Cardiac muscle cell (in vitro differentiated cells and primary cell): ENCODE measurements around the gene TECR. TPM values are rescaled to one million over a fixed set of nuclear protein-coding genes. Genes with fewer than 3 reads are reported as not detected.

Experiments used
- DNase-seq, 2 donors: peaks; one replicate each; pipeline versions ENCODE4 v3.0.0 to v3.0.0-alpha.2; 2010 to 2017; ENCODE audit warnings: low read depth in 1 of 2, low spot score in 1 of 2
- H3K27ac ChIP-seq: fragments of 200-600 bp; sonication (generic); 2 replicates; pipeline ENCODE4 v1.5.1; 2016
- H3K27me3 ChIP-seq: fragments of 200-600 bp; sonication (generic); 2 replicates; pipeline ENCODE4 v1.6.0; 2016; ENCODE audit warnings: control low read depth
- H3K36me3 ChIP-seq: fragments of 200-600 bp; sonication (generic); 2 replicates; pipeline ENCODE4 v1.5.1; 2016; ENCODE audit warnings: control low read depth
- H3K4me1 ChIP-seq: fragments of 200-600 bp; sonication (generic); 2 replicates; pipeline ENCODE4 v1.8.1; 2017; ENCODE audit warnings: low read depth, mild to moderate bottlenecking, mixed run types
- H3K4me3 ChIP-seq: fragments of 200-600 bp; sonication (generic); 2 replicates; pipeline ENCODE4 v1.5.1; 2016; ENCODE audit warnings: mild to moderate bottlenecking
- H3K9me3 ChIP-seq: fragments of 200-600 bp; sonication (generic); 2 replicates; pipeline ENCODE4 v1.5.1; 2017; ENCODE audit warnings: low read depth, mild to moderate bottlenecking, control low read depth
- CTCF ChIP-seq: IDR thresholded peaks from 2 replicates; pipeline ENCODE4 v1.5.1; 2012; ENCODE audit warnings: low read depth, mild to moderate bottlenecking, low read length
- polyA plus RNA-seq: library from polyadenylated mRNA; unstranded; fragments of >200 nt; fragmentation: Nextera tagmentation; extraction: Ambion mirVana; gene quantifications from 2 replicates; pipeline ENCODE4 v1.2.1, GENCODE V29; 2016
- total RNA-seq: library from RNA; depleted of rRNA; stranded (reverse); fragments of >200 nt; gene quantifications from 2 replicates; pipeline ENCODE4 v1.2.3, GENCODE V29; 2016

Gene TECR
- total and polyA plus RNA-seq, 2 experiments from 2014 or later, result 83.1 to 345 TPM

GRCh38 chr19:14575428-14575980 is 46.1 kb downstream of the TECR start:
- no peak for DNase-seq
- no peak overlapping the region for H3K27ac ChIP-seq
- no peak for TF ChIP-seq CTCF

GRCh38 chr19:14576363-14576762 is 47.0 kb downstream of the TECR start:
- no peaks in the 10 kb centered on the region for H3K9me3 ChIP-seq
- H3K27me3 ChIP-seq, result no peaks in the 10 kb centered on the region
- H3K27ac ChIP-seq, result no peak overlapping the region
- no peaks in the 10 kb centered on the region for H3K4me1 ChIP-seq
- TF ChIP-seq CTCF, result no peak
- DNase-seq, result no peak
- H3K4me3 ChIP-seq, result no peak overlapping the region
- H3K36me3 ChIP-seq, result no peaks in the 10 kb centered on the region

More at GRCh38 chr19:14575428-14575980, 46.1 kb downstream of the TECR start:
- Histone ChIP-seq H3K9me3 (no peaks in the 10 kb centered on the region), H3K4me1 (peaks cover 7% of the 10 kb centered on the region), H3K4me3 (no peak overlapping the region), H3K36me3 (no peaks in the 10 kb centered on the region), H3K27me3 (no peaks in the 10 kb centered on the region)

- no peak overlapping the region for H3K4me3 ChIP-seq
- H3K9me3 ChIP-seq, result no peaks in the 10 kb centered on the region
- H3K4me1 ChIP-seq, result no peaks in the 10 kb centered on the region
- no peaks in the 10 kb centered on the region for H3K27me3 ChIP-seq
- H3K36me3 ChIP-seq, result no peaks in the 10 kb centered on the region
- DNase-seq, result no peak
- TF ChIP-seq CTCF, result no peak
- H3K27ac ChIP-seq, result no peak overlapping the region
Measured at GRCh38 chr19:14577264-14577663, 47.9 kb downstream of the TECR start.

GRCh38 chr19:14577885-14578427 is 48.6 kb downstream of the TECR start:
- no peaks in the 10 kb centered on the region for H3K36me3 ChIP-seq
- H3K9me3 ChIP-seq, result no peaks in the 10 kb centered on the region
- DNase-seq, result no peak
- no peak for TF ChIP-seq CTCF
- no peaks in the 10 kb centered on the region for H3K4me1 ChIP-seq
- H3K4me3 ChIP-seq, result no peak overlapping the region
- no peak overlapping the region for H3K27ac ChIP-seq
- H3K27me3 ChIP-seq, result no peaks in the 10 kb centered on the region

GRCh38 chr19:14580623-14581237 is 51.3 kb downstream of the TECR start:
- H3K9me3 ChIP-seq, result no peaks in the 10 kb centered on the region
- no peak for TF ChIP-seq CTCF
- no peaks in the 10 kb centered on the region for H3K36me3 ChIP-seq
- no peak overlapping the region for H3K4me3 ChIP-seq
- no peaks in the 10 kb centered on the region for H3K4me1 ChIP-seq
- H3K27me3 ChIP-seq, result no peaks in the 10 kb centered on the region
- DNase-seq, result no peak
- H3K27ac ChIP-seq, result no peak overlapping the region
